ENCODE data around the gene B4GALT1.
"Not testable (repeated sequence)": the region's sequence is repeated elsewhere in the genome, so short reads cannot be mapped to it uniquely, and the experiment has no call there.

The B4GALT1 gene

DNA sequence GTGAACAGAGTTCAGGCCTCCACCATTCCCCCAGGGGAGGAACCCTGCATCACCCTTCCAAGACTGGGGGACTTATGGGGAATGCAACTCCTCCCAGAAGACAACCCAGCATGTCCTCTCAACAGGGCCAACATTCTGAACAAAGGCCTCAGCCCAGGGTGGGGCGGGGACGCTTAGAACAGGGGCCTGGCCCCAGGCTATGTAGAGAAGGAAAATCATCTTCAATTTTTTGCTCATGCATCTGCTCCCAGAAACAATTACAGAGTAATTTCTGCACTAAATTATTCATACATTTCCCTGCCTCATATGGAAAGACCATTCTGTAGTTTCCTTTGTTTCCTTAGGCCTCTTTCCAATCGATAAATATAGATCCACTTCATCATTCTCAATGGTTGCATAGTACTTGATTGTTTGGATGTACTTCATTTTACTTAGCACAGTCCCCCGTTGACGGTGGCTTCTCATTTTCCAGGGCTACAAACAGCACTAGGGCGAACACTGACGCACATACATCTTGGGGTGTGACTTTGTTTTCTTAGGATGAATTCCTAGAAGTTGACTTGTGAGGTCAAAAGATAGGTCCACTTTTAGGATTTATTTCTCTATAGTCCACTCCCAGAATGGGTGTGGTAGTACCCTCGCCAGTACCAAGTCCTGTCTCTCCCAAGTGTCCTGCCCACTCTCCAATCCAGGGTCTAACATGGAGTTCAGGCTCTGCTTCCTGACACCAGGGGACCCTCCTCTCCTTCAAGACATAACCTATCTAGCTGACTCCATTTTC lies 63.4 kb downstream of the B4GALT1 start:
- DNase-seq (ENCODE audit: low spot score) = no peak

DNA sequence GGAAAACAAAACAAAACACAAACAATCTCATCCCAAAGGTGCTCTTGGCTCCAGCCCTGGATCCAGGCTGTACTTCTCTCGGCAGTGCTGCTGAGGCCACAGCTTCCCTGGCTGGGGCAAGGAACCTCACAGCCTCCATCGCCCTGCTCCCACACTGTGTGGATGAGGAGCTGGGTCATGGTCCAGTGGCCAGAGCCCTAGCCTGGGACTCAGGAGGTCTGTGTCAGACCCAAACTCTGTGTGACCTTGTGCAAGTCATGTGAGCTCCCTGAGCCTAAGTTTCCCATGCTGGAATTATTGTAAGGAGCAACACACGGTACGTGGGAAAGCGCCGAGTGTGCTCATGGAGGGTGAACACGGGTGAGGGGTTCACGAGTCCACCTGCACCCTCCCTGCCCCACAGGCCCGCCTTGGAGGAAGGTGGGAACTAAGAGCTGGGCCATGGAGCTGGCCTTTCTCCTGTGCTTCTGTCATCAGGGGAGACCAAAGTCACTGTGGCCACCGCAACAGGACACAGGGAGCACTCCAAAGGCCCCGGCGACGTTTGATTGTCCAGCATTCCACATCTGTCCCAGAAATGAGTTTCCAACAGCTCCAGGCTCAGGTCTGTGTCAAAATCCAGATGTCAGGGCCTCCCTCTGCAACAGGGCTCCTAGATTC lies 64.5 kb downstream of the B4GALT1 start:
- DNase-seq (ENCODE audit: low spot score) = no peak

DNA sequence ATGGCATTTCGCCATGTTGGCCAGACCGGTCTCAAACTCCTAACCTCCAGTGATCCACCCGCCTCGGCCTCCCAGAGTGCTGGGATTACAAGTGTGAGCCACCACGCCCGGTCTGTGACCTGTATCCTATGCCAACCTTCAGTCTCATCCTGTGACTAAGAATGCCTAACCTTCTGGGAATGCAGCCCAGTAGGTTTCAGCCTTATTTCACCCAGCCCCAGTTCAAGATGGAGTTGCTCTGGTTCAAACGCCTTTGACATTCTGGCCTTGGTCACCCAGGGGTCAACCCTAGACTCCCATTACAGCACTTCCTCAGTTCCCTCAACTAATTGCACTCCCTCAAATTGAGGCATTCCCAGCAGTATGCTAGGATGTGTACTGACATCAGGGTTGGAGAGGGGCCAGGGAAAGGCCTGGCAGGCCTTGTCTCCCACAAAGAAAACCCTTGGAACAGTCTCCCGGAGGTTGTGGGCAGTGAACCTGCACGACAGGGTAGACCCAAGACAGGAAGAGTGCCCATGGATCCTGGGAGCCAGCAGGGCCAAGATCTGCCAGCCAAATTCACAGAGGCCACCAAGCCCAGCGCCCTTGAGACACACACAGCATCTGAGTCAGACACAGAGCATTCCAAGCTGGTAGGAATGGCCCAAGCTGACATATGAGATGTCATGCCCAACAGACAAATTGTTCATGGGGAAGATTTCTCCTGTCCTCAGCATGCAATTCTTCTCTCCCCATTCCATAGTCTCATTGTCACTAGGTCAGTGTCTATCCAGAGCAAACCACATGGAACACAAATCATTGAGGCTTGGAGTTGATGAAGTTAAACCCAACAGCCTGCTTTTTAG lies 65.8 kb downstream of the B4GALT1 start:
- DNase-seq (ENCODE audit: low spot score) = peak; percentile 30

DNA sequence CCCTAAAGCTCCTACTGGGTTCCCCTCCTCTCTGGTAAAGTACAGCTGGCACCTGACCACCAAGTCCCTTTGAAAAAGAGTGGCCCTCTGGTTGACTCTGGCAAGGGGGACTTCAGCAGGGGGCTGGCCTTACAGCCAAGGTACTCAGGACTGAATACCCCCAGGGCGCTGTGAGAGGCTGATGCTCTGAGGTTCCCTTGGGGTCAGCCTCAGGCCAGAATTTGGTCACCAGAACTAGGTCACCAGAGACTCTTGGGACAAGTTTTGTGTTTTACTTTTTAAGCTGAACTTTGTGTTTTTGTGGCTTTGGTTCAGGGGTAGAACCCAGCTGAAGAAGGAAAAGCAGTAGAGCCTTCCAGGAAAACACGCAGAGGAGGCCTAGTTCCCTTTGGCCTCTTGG lies 67.4 kb downstream of the B4GALT1 start:
- no peak for DNase-seq (ENCODE audit: low spot score)

DNA sequence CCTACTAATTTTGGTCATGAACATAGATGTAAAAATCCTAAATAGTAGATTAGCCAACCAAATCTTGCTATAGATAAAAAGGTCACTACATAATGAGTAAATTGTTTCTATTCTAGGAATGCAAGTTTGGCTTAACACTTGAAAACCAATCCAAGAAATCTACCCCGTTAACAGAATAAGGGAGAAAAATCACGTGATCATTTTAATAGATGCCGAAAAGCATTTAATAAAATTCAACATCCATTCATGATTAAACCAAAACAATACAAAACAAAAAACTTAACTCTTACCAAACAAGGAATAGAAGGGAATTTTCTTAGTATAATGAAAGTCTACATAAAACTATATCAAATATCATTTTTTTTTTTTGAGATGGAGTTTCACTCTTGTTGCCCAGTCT lies 69.9 kb downstream of the B4GALT1 start:
- no peak for DNase-seq (ENCODE audit: low spot score)

DNA sequence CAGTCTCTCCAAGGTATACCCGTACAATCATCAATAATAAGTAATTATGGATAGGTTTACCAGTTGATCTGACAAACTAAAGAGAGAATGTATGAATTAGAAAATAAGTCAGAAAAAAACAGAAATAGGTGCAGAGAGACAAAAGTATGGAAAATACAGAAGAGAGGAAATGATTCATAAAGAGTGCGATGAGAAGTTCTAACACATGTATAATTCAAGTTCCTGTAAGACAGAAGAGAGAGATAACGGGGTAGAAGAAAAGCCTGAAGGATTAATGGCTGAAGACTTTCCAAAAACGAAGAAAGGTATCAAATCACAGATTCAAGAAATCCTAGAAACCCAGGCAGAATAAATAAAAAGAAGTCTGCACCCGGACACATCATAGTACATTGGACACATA lies 74.5 kb downstream of the B4GALT1 start:
- DNase-seq (ENCODE audit: low spot score) = no peak

DNA sequence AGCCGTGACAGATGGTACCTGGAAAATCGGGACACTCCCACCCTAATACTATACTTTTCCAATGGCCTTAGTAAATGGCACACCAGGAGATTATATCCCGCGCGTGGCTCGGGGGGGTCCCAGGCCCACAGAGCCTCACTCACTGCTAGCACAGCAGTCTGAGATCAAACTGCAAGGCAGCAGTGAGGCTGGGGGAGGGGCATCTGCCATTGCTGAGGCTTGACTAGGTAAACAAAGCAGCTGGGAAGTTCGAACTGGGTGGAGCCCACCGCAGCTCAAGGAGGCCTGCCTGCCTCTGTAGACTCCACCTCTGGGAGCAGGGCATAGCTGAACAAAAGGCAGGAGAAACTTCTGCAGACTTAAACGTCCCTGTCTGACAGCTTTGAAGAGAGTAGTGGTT lies 81.5 kb downstream of the B4GALT1 start:
- not testable (repeated sequence) for DNase-seq (ENCODE audit: low spot score)

DNA sequence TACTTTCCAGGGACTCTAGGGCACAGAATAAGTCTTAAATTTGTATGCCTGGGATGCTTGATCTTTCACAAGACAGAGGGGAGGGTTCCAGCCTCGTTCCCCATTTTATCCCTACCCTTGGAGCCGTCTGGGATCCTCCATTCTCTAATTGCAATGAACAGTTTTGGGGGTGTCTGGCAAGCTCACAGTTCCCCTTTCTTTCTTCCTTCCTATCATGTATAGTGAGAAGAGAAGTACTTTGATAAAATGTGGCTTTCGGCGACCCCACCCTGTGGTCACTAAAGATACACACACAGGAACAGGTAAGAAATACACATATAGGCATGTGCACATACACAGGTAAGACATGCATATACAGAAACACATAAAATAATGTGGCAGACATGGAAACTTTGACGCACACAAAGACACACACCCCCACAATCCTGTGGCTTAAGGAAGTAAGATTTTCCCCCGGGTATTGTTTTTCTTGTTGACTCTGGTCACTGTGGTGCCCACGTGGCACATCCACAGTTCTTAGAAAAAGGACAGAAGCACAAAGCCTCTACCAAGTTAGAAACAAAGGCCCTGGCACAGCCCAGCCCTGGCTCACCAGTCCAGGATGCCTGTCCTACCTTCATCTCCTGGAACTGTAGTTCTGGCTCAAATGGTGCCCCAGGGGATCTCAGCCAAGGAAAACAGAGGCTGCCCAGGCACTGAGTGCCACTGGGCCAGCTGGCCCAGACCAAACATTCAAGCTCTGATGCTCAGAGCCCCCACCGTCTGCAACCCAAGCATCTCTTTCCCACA lies 84.4 kb downstream of the B4GALT1 start:
- peak; percentile 49 for DNase-seq (ENCODE audit: low spot score)

DNA sequence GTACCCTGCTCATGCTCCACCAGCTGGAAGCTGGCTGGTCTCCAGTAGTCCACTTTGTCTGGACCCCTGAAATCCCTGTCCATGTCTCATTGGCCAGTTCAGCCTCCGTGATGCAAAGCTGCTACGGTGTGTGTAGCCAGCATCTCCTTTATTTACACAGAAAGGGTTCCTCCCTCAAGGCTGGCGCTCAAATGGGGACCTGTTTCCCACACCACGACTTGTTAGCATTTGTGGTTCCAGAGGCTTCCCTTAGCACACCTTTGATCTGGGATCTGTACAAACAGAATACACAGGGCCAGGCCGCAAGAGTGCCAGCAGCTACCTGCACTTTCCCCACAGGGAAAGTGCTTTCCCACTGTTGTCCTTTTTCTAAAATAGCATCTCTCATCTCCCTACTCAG lies 85.0 kb downstream of the B4GALT1 start:
- no peak for DNase-seq (ENCODE audit: low spot score)

DNA sequence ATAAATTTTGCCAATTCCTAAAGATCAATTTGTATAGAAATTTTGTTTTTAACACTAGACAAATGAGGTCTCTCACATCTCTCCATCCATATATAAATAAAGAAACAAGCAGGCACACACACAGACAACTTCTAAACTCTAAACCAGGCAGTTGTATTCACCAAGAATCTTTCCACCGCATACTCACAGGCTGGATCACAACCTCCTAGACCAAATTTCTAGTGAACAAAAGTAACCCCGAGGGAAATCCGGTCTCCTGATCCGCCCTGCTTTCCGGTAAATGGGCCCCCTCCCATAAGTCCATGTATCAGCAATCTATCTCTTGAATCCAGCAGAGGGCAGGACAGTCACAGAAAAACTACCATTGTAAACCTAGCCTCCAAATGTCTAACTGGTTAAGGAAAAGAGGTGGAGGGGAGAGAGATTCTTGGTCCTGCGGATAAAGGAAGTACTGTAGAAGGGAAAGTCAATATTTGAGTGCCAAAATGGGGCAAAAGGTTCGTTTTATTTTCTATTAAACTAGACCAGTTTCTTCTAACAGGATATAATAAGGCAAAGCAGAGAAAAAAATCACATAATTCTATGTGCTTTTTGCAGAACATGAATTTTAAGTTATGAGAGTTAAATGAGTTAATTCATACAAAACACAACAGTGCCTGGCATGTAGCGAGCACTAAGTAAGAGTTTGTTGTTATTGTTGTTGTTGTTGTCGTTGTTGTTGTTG lies 85.8 kb downstream of the B4GALT1 start:
- DNase-seq (ENCODE audit: low spot score) = peak; percentile 91

DNA sequence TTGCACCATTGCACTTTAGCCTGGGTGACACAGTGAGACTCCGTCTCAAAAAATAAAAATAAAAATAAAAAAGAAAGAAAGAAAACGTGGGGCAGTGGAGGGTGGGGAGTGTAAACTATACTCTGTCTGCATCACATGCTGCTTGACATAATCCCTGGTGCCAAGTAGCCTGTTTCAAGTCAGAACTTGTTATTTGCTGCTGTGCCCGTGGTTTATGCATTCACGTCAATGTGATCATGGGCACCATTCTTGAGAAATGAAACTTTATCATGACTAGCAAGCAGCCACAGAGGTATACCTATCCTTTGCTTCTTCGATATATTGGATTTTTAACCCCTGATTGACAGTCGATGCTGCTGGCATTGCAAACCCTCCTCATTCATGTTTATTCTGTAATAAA lies 86.6 kb downstream of the B4GALT1 start:
- DNase-seq (ENCODE audit: low spot score) = no peak

DNA sequence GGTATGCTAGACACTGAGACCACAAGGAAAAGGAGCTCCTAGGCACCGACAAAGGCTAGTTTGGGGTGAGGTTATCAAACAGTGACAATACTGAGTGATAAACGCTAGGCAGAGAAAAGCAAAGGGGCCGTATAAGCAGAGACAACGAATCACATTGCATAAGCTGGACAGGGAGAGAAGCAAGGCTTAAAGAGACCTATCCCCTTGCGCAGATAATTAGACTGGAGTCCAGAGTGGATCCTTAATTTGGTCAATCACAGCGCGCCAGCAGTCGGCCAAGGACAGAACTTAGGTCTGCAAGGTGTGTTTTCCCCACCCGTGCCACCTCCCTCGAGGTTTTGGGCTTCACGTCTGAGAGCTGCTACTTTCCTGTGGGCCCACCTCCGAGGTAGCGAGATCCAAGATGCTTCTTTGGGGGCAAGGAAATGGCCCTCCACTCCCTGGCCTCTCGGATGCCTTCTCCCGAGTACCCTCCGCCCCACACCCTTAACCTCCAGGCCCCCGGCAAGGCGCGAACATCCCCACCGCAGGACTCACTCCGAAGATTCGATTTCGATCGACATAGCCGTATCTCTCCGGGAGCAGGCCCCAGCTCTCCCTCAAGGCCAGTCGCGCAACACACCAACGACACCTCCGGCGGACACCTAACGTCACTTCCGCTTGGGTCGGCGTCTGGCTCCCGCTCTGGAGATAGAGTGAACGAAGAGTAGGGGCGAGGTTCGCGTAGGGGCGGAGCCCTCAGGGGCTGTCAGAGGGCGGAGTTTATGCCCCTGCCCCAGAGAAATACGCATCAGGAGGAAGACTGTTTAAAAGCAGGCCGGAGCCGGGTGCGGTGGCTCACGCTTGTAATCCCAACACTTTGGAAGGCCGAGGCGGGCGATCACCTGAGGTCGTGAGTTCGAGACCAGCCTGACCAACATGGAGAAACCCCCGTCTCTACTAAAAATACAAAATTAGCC lies 90.8 kb downstream of the B4GALT1 start, which contains the start of gene SMU1:
TSS of gene SMU1 (minus strand) at position 629 of the 959 bp plus-strand sequence. CDS start at position 563, 66 bp downstream.
- peak; percentile 97 for DNase-seq (ENCODE audit: low spot score)

DNA sequence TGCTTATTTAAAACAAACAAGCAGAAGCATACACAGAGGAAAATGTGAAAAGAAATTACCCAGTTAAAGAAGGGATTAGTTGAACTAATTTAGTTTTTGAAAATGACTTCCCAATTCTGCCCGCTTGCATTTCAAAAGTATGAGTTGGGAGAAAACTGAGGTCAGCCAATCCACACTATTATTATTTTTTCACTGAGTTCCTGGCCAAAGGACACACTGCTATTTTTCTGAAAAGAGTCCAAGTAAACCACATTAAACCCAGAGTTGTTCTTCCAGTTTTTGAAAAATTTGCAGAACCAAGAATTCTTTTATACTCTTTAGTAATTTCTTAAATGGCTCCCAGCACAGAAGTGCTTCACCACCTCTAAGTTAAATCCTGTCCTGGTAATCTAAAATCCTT lies 98.1 kb downstream of the B4GALT1 start:
- DNase-seq (ENCODE audit: low spot score) = no peak

DNA sequence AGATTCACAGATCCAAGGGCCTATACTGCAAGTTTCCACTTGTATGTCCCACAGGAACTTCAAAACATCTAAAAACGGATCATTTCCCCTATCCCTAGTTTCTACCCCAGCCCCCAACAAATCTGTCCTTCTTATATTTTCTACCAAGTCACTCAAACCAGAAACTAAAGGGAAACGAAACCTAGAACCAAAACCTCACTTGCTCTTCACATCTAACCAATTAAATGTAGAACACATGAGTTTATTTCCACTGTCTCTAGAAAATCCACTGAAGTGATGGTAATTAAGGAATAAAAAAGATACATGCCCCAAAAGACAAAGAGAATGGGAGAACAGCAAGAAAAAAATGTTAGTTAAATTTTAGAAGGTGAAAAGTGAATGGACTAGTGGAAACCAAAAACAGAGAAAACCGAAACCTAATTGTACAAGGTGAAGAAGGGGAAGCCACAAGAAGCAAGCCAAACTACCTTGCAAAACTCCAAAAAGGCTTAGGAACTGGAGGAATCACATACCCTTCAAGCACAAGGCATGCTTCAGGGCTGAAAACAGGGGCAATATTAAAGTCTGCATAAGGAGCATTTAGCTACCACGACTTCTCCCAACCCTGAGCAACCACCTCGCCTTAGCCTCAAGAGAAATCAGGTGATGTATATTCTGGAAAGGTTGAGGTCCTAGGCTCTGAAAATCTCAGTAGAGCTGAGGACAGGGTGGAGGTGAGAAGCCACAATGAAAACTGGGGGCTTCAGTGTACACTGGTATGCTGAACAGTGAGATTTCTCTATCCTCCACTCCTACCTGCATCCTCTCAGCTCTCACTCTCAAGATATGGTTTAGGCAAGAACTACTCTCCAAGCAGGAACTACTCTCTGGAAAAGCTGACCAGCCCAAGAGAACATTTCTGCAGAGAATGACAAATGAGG lies 101.7 kb downstream of the B4GALT1 start:
- peak; percentile 31 for DNase-seq (ENCODE audit: low spot score)
